C4-2B (cell line): Measurements from ENCODE around the gene GCFC2.

Experiments
- CTCF ChIP-seq: fragments of 450-650 bp; conservative IDR thresholded peaks from 2 replicates; pipeline ENCODE4 v1.5.1; 2017; ENCODE audit warnings: mild to moderate bottlenecking
- ZFX ChIP-seq: fragments of 450-650 bp; IDR thresholded peaks from 2 replicates; pipeline ENCODE4 v1.6.1; 2017

GRCh38 chr2:75729861-75730260, 19.1 kb upstream of the GCFC2 start:
- TF ChIP-seq CTCF (peak; percentile 57), ZFX (no peak)
